ENCODE measurements around the gene GPC3.

Gene GPC3

GRCh38 chrX:133794126-133794525 is 191.3 kb downstream of the GPC3 start:
- H3K4me3 ChIP-seq (ENCODE audit: low read depth, low read length, poor library complexity, severe bottlenecking) = no peak overlapping the region
- no peaks in the 10 kb centered on the region for H3K79me2 ChIP-seq (ENCODE audit: insufficient read depth, low read length)
- no peak overlapping the region for H3K9ac ChIP-seq (ENCODE audit: low read length)
- TF ChIP-seq CTCF (IDR thresholded peaks at IDR 0.05; ENCODE audit: low read length) (no peak), EZH2 (IDR thresholded peaks at IDR 0.05; ENCODE audit: borderline replicate concordance, low read length) (no peak)
- no peaks in the 10 kb centered on the region for H3K36me3 ChIP-seq (ENCODE audit: insufficient read depth, low read length)
- no peaks in the 10 kb centered on the region for H4K20me1 ChIP-seq (ENCODE audit: insufficient read depth, low read length)
- no peaks in the 10 kb centered on the region for H3K27me3 ChIP-seq (ENCODE audit: insufficient read depth, low read length)
- H3K4me1 ChIP-seq (ENCODE audit: insufficient read depth, low read length, severe bottlenecking) = no peaks in the 10 kb centered on the region
- H3K9me2 ChIP-seq (ENCODE audit: low read depth, low read length) = no peaks in the 10 kb centered on the region
- no peaks in the 10 kb centered on the region for H3K9me3 ChIP-seq (ENCODE audit: low read length)
- H3K27ac ChIP-seq (ENCODE audit: low read depth, low read length, poor library complexity, severe bottlenecking) = no peak overlapping the region
- no peak overlapping the region for H2AFZ ChIP-seq (ENCODE audit: low read length)
- H3K4me2 ChIP-seq (ENCODE audit: low read length) = no peak overlapping the region
- no peaks in the 10 kb centered on the region for H3F3A ChIP-seq (ENCODE audit: insufficient read depth, low read length)

- Histone ChIP-seq H3K27me3 (ENCODE audit: insufficient read depth, low read length) (no peaks in the 10 kb centered on the region), H3K4me3 (ENCODE audit: low read depth, low read length, poor library complexity, severe bottlenecking) (no peak overlapping the region), H3K9me3 (ENCODE audit: low read length) (no peaks in the 10 kb centered on the region), H3K79me2 (ENCODE audit: insufficient read depth, low read length) (no peaks in the 10 kb centered on the region), H3K9ac (ENCODE audit: low read length) (no peak overlapping the region), H3K4me1 (ENCODE audit: insufficient read depth, low read length, severe bottlenecking) (no peaks in the 10 kb centered on the region), H3K36me3 (ENCODE audit: insufficient read depth, low read length) (no peaks in the 10 kb centered on the region), H2AFZ (ENCODE audit: low read length) (no peak overlapping the region), H3K4me2 (ENCODE audit: low read length) (no peak overlapping the region), H4K20me1 (ENCODE audit: insufficient read depth, low read length) (no peaks in the 10 kb centered on the region), H3K9me2 (ENCODE audit: low read depth, low read length) (no peaks in the 10 kb centered on the region), H3K27ac (ENCODE audit: low read depth, low read length, poor library complexity, severe bottlenecking) (no peak overlapping the region), H3F3A (ENCODE audit: insufficient read depth, low read length) (no peaks in the 10 kb centered on the region)
- TF ChIP-seq CTCF (IDR thresholded peaks at IDR 0.05; ENCODE audit: low read length) (no peak), EZH2 (IDR thresholded peaks at IDR 0.05; ENCODE audit: borderline replicate concordance, low read length) (no peak)
These were observed 191.8 kb downstream of the GPC3 start for GRCh38 chrX:133793626-133794025.

- Histone ChIP-seq H3K27me3 (ENCODE audit: insufficient read depth, low read length) (no peaks in the 10 kb centered on the region), H3K9ac (ENCODE audit: low read length) (no peak overlapping the region), H3K4me2 (ENCODE audit: low read length) (no peak overlapping the region), H3K4me3 (ENCODE audit: low read depth, low read length, poor library complexity, severe bottlenecking) (no peak overlapping the region), H3K36me3 (ENCODE audit: insufficient read depth, low read length) (no peaks in the 10 kb centered on the region), H3K79me2 (ENCODE audit: insufficient read depth, low read length) (no peaks in the 10 kb centered on the region), H2AFZ (ENCODE audit: low read length) (no peak overlapping the region), H3K27ac (ENCODE audit: low read depth, low read length, poor library complexity, severe bottlenecking) (no peak overlapping the region), H3K9me2 (ENCODE audit: low read depth, low read length) (no peaks in the 10 kb centered on the region), H3K4me1 (ENCODE audit: insufficient read depth, low read length, severe bottlenecking) (no peaks in the 10 kb centered on the region), H4K20me1 (ENCODE audit: insufficient read depth, low read length) (no peaks in the 10 kb centered on the region), H3F3A (ENCODE audit: insufficient read depth, low read length) (no peaks in the 10 kb centered on the region), H3K9me3 (ENCODE audit: low read length) (no peaks in the 10 kb centered on the region)
- no peak for TF ChIP-seq EZH2 (IDR thresholded peaks at IDR 0.05; ENCODE audit: borderline replicate concordance, low read length)
- peak; percentile 75 for TF ChIP-seq CTCF (IDR thresholded peaks at IDR 0.05; ENCODE audit: low read length)
These were observed 193.0 kb downstream of the GPC3 start for GRCh38 chrX:133792198-133792953.
